Kidney (tissue), 14 donors: ENCODE measurements around the gene TGFB1. TPM values are rescaled to one million over a fixed set of nuclear protein-coding genes. Genes with fewer than 3 reads are reported as not detected.

ENCODE experiments used
- DNase-seq, 5 donors: peaks; one replicate each; pipeline ENCODE4 v3.0.0-alpha.2; 2013 to 2020
- FAIRE-seq: peaks from 2 replicates; lab custom pipeline; 2012; peaks lifted over from hg19 to GRCh38; lab: Jason Lieb, UNC
- H3K27ac ChIP-seq, 2 donors: one replicate each; pipeline ENCODE4 v1.7.0; 2013; ENCODE audit warnings: low read depth in 2 of 2, low read length in 2 of 2, inconsistent platforms in 1 of 2
- H3K27me3 ChIP-seq: one replicate; pipeline ENCODE4 v1.7.1; 2013; ENCODE audit warnings: low read length, inconsistent platforms; ENCODE audit not compliant: control insufficient read depth, insufficient read depth
- H3K36me3 ChIP-seq, 3 donors: one replicate each; pipeline versions ENCODE4 v1.7.0 to v1.7.1; 2013; ENCODE audit warnings: low read length in 3 of 3, control low read depth in 1 of 3, inconsistent platforms in 1 of 3; ENCODE audit not compliant: insufficient read depth in 3 of 3, control insufficient read depth in 2 of 3
- H3K4me1 ChIP-seq, 3 donors: one replicate each; pipeline versions ENCODE4 v1.7.0 to v1.7.1; 2013; ENCODE audit warnings: low read length in 3 of 3, inconsistent platforms in 1 of 3, low read depth in 1 of 3; ENCODE audit not compliant: control insufficient read depth in 2 of 3, insufficient read depth in 2 of 3
- H3K4me3 ChIP-seq, 3 donors: one replicate each; pipeline versions ENCODE4 v1.7.0 to v1.8.1; 2013; ENCODE audit warnings: low read length in 3 of 3, control low read depth in 1 of 3, inconsistent platforms in 1 of 3
- H3K9ac ChIP-seq, 3 donors: one replicate each; pipeline versions ENCODE4 v1.7.0 to v1.7.1; 2013; ENCODE audit warnings: low read length in 3 of 3, control low read depth in 1 of 3, inconsistent platforms in 1 of 3
- H3K9me3 ChIP-seq, 3 donors: one replicate each; pipeline versions ENCODE4 v1.7.0 to v1.7.1; 2013; ENCODE audit warnings: low read length in 3 of 3, control low read depth in 1 of 3, inconsistent platforms in 1 of 3; ENCODE audit not compliant: control insufficient read depth in 2 of 3, insufficient read depth in 1 of 3
- intact Hi-C: fragments of 100-400 bp; cut with DNase I; formaldehyde crosslinking; loops from one replicate; pipeline ENCODE4 v1.11.1; 2022
- polyA plus RNA-seq: library from polyadenylated mRNA; stranded (reverse); fragments of 350-450 nt; fragmentation: Illumina TruSeq; extraction: RNeasy Lipid Tissue Mini Kit (QIAGEN cat#74804); gene quantifications from one replicate; pipeline ENCODE4 v1.2.3, GENCODE V29; 2014; ENCODE audit warnings: low read depth, low replicate concordance; ENCODE audit not compliant: insufficient read depth
- total RNA-seq: library from RNA; stranded (reverse); fragmentation: NEBNext Ultra II Directional; extraction: Animal tissue kit (Norgen Biotek cat#: 25700); gene quantifications from one replicate; pipeline ENCODE4 v1.2.1, GENCODE V29; 2021
- TF ChIP-seq, protein P1 (sequence below): IDR thresholded peaks from 3 replicates; pipeline ENCODE4 v1.5.1; 2012; ENCODE audit warnings: mild to moderate bottlenecking, moderate library complexity, borderline replicate concordance; ENCODE audit not compliant: insufficient read depth; ENCODE audit errors: extremely low read depth
- donor health status: control.
- donor health status: control.
- donor health status: control.
- donor health status: control.
- donor health status: control.
- donor health status: DM: yes; HTN: yes; CAD: no.
- donor health status: Normal renal cell carcinoma (clear cell type).

The TGFB1 gene
- total and polyA plus RNA-seq, 2 donors from 2014 or later = 19.1 to 48.0 TPM

DNA sequence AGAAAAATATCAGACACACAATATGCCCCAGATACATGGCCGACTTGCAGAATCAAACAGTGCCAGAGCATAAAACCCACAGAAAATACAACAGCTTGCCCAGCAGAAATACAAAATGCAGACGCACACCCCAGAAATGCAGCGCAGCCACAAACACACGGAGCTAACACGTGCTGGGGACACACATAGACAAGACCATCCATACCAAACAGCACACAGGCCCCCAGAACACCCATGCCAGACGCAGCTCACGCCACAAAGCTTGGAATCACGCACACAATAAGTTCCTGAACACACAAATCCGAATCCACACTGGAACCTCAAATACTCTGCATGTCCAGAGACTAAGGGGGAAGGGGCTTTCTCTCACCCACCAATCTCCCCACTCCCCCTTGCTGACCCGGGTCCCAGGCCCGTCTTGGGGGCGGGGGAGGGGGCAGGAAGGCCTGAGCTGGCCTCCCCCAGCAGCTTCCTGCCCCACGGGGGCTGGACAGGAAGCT is 26.6 kb downstream of the TGFB1 start:
- no peak for DNase-seq
- no peak for FAIRE-seq
- Histone ChIP-seq H3K27me3 (no peaks in the 10 kb centered on the region), H3K9ac (peak overlapping the region in 1 of 3 donors; percentile 65), H3K36me3 (no peaks in the 10 kb centered on the region), H3K4me3 (peak overlapping the region; percentile 16 to 36 (median 33)), H3K27ac (peak overlapping the region; percentile 41 to 71), H3K9me3 (no peaks in the 10 kb centered on the region), H3K4me1 (peaks cover 9 to 58% (median 35%) of the 10 kb centered on the region in 3 donors)
- TF ChIP-seq, protein P1, sequence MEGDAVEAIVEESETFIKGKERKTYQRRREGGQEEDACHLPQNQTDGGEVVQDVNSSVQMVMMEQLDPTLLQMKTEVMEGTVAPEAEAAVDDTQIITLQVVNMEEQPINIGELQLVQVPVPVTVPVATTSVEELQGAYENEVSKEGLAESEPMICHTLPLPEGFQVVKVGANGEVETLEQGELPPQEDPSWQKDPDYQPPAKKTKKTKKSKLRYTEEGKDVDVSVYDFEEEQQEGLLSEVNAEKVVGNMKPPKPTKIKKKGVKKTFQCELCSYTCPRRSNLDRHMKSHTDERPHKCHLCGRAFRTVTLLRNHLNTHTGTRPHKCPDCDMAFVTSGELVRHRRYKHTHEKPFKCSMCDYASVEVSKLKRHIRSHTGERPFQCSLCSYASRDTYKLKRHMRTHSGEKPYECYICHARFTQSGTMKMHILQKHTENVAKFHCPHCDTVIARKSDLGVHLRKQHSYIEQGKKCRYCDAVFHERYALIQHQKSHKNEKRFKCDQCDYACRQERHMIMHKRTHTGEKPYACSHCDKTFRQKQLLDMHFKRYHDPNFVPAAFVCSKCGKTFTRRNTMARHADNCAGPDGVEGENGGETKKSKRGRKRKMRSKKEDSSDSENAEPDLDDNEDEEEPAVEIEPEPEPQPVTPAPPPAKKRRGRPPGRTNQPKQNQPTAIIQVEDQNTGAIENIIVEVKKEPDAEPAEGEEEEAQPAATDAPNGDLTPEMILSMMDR = no peak
- intact Hi-C loops = no loop called here

DNA sequence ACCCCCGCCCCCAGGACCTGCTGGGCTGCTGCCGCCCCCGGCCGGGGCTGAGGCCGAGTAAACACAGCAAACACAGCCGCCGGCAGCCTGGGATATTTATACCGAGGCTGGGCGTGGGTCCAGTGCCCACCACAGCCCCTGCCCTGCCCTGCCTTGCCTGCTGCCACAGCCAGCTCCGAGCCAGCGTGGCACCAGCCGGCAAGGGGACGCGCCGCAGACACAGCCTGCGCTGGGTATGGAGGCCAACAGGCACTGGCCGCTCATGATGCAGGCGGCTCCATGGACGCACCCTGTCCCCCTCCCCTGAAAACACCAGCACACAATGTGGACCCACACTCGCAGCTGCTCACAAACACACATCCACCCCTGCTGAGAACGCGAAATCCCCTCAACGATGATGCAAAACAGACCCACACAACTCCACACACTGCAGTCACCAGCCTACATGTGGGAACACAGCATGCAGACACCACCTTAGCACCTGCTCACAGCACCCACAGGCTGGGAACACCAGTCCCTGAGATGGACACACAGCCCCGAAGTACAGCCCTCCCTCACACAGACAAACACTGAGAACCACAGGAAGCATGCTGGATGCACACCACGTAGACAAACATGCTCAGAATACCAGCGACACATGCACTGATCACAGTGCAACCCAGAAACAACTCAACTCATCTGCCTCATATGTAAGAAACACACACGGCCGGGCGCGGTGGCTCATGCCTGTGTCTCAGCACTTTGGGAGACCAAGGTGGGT is 27.6 kb downstream of the TGFB1 start:
- intact Hi-C loops = no loop called here
- H3K27ac ChIP-seq = peak overlapping the region; percentile 63 to 65
- H3K9ac ChIP-seq = peak overlapping the region in 1 of 3 donors; percentile 51
- TF ChIP-seq, protein P1 = no peak
- H3K27me3 ChIP-seq = no peaks in the 10 kb centered on the region
- DNase-seq = peak in 4 of 5 donors; percentile 30 to 68 (median 52)
- H3K4me3 ChIP-seq = peak overlapping the region in 2 of 3 donors; percentile 12 to 32
- H3K4me1 ChIP-seq = peaks cover 9 to 67% (median 35%) of the 10 kb centered on the region in 3 donors
- H3K36me3 ChIP-seq = no peaks in the 10 kb centered on the region
- FAIRE-seq = no peak
- no peaks in the 10 kb centered on the region for H3K9me3 ChIP-seq

DNA sequence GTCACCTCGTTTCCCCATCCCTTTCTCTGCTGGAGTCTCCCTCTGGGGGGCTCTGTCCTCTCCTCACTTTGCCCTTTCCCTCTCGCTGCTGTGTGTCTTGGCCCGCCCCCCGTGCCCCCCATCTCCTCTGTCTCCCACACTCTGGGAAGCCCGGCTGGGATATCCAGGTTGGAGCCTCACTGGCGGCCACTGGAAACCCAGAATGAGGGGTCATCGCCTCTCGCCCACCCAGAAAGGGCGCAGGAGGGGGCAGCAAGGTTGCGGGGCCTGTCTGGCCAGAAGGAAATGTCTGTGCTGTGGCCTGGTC is 28.1 kb downstream of the TGFB1 start:
- Histone ChIP-seq H3K27me3 (no peaks in the 10 kb centered on the region), H3K27ac (peak overlapping the region; percentile 63 to 65), H3K4me1 (peaks cover 9 to 67% (median 35%) of the 10 kb centered on the region in 3 donors), H3K4me3 (peak overlapping the region in 1 of 3 donors; percentile 32), H3K36me3 (peaks cover 0 to under 1% (median 0%) of the 10 kb centered on the region in 3 donors), H3K9me3 (no peaks in the 10 kb centered on the region), H3K9ac (peak overlapping the region in 1 of 3 donors; percentile 51)
- FAIRE-seq (no peak), DNase-seq (no peak)
- TF ChIP-seq, protein P1 = no peak
- intact Hi-C loops = no loop called here
